K562 (cell line): ENCODE measurements around the gene PKD2. TPM values are rescaled to one million over a fixed set of nuclear protein-coding genes. Genes with fewer than 3 reads are reported as not detected.

Experiments
- ATAC-seq: fragments of 200-7000 bp; cut with Tn5 transposase; 3 replicates; pipeline ENCODE4 v1.9.1; 2020; ENCODE audit warnings: moderate library complexity
- BruUV-seq: library from RNA; stranded (reverse); fragments of 400-500 nt; replicated peaks from 2 replicates; lab custom pipeline; 2021; lab: Mats Ljungman, UMichigan
- CTCF ChIA-PET: fragments of 300-600 bp; formaldehyde crosslinking; extraction: SDS; loops from one replicate; lab custom pipeline; 2021; ENCODE audit warnings: low intra/inter-chr PET ratio; lab: Yijun Ruan, JAX
- POLR2A ChIA-PET: fragments of 300-600, 350-650 bp; sonication (Branson Sonifier 250); formaldehyde crosslinking; extraction: SDS; loops from one replicate; lab custom pipeline; 2021; ENCODE audit warnings: antibody characterized with exemption, inconsistent platforms; lab: Yijun Ruan, JAX
- DNase-seq, 4 experiments: peaks; one replicate each; pipeline versions ENCODE4 v3.0.0 to v3.0.0-alpha.2; 2011 to 2018; ENCODE audit warnings: low spot score in 3 of 4, mixed read lengths in 3 of 4; ENCODE audit errors: extremely low read depth in 1 of 4
- FAIRE-seq: peaks from 2 replicates; lab custom pipeline; 2011; peaks lifted over from hg19 to GRCh38; lab: Jason Lieb, UNC
- H2AFZ ChIP-seq: 2 replicates; pipeline ENCODE4 v1.6.0; 2011; ENCODE audit warnings: low read depth, low read length, control low read depth, inconsistent platforms
- H3K27ac ChIP-seq: fragments of 200-600 bp; 3 replicates; pipeline ENCODE4 v1.8.0; 2011; ENCODE audit warnings: low read depth, mild to moderate bottlenecking, control low read depth, inconsistent platforms, low read length, moderate library complexity, mixed read lengths; ENCODE audit errors: extremely low read depth
- H3K27me3 ChIP-seq, 2 experiments: fragments of 300-600 bp in 1 of 2; 2 replicates in 1 of 2; 3 replicates in 1 of 2; pipeline versions ENCODE4 v1.6.0 to v1.8.0; 2011; ENCODE audit warnings: inconsistent platforms in 2 of 2, low read length in 2 of 2, mild to moderate bottlenecking in 1 of 2, mixed read lengths in 1 of 2, moderate library complexity in 1 of 2; ENCODE audit not compliant: control insufficient read depth in 2 of 2, insufficient read depth in 2 of 2
- H3K36me3 ChIP-seq: fragments of 300-600 bp; 3 replicates; pipeline ENCODE4 v1.8.0; 2011; ENCODE audit warnings: mild to moderate bottlenecking, low read length, inconsistent platforms; ENCODE audit not compliant: control insufficient read depth, insufficient read depth
- H3K4me1 ChIP-seq, 2 experiments: fragments of 200-600 bp in 1 of 2; replicated peaks in 1 of 2; 2 replicates in 1 of 2; 3 replicates in 1 of 2; pipeline versions ENCODE4 v1.5.1 to v1.8.0; 2011; ENCODE audit warnings: inconsistent platforms in 2 of 2, low read length in 2 of 2, mild to moderate bottlenecking in 1 of 2, mixed read lengths in 1 of 2, moderate library complexity in 1 of 2; ENCODE audit not compliant: control insufficient read depth in 2 of 2, insufficient read depth in 2 of 2
- H3K4me2 ChIP-seq: 2 replicates; pipeline ENCODE4 v1.6.1; 2011; ENCODE audit warnings: low read length, control low read depth, inconsistent platforms, mixed read lengths; ENCODE audit not compliant: insufficient read depth
- H3K4me3 ChIP-seq: fragments of 200-600 bp; sonication (generic), shearing (Covaris generic); 2 replicates; pipeline ENCODE4 v1.5.1; 2016; ENCODE audit warnings: control low read depth, inconsistent platforms
- H3K79me2 ChIP-seq: fragments of 200-600 bp; 3 replicates; pipeline ENCODE4 v1.8.0; 2011; ENCODE audit warnings: low read length, inconsistent platforms; ENCODE audit not compliant: control insufficient read depth, insufficient read depth
- H3K9ac ChIP-seq, 2 experiments: 2 replicates each; pipeline versions ENCODE4 v1.6.0 to v1.6.1; 2011; ENCODE audit warnings: low read depth in 2 of 2, low read length in 2 of 2, control low read depth in 1 of 2, inconsistent platforms in 1 of 2, mild to moderate bottlenecking in 1 of 2, mixed read lengths in 1 of 2; ENCODE audit not compliant: insufficient read depth in 1 of 2
- H3K9me1 ChIP-seq: one replicate; pipeline ENCODE4 v1.6.0; 2011; ENCODE audit warnings: inconsistent platforms, mild to moderate bottlenecking, low read length, moderate library complexity; ENCODE audit not compliant: control insufficient read depth, insufficient read depth
- H3K9me3 ChIP-seq: replicated peaks from 2 replicates; pipeline ENCODE4 v1.5.1; 2011; ENCODE audit warnings: low read depth, low read length, inconsistent platforms; ENCODE audit not compliant: control insufficient read depth, insufficient read depth
- H4K20me1 ChIP-seq: replicated peaks from 2 replicates; pipeline ENCODE4 v1.6.1; 2011; ENCODE audit warnings: low read length, inconsistent platforms, mixed read lengths; ENCODE audit not compliant: control insufficient read depth, insufficient read depth
- CGGBP1 ChIP-seq: fragments of 250-450 bp; sonication (Bioruptor Pico); IDR thresholded peaks from 2 replicates; pipeline ENCODE4 v1.9.0; 2021; ENCODE audit warnings: mild to moderate bottlenecking
- CHD4 ChIP-seq: fragments of 200-600 bp; sonication (generic); IDR thresholded peaks from 3 replicates; pipeline ENCODE4 v1.6.1; 2012; ENCODE audit warnings: low read depth, mild to moderate bottlenecking, mixed read lengths, low read length, inconsistent platforms; ENCODE audit not compliant: insufficient read depth, insufficient replicate concordance, poor library complexity, severe bottlenecking
- DNMT1 ChIP-seq: fragments of 450-650 bp; IDR thresholded peaks from 2 replicates; pipeline ENCODE4 v1.6.1; 2016; ENCODE audit warnings: antibody characterized with exemption, mild to moderate bottlenecking
- GTF2E2 ChIP-seq: fragments of 200-800 bp; sonication (Bioruptor generic); IDR thresholded peaks from 2 replicates; pipeline ENCODE4 v1.6.1; 2016; ENCODE audit warnings: missing genetic modification characterization, missing compliant biosample characterization
- JUNB ChIP-seq: fragments of 450-650 bp; formaldehyde crosslinking; conservative IDR thresholded peaks from 2 replicates; pipeline ENCODE4 v1.4.0; 2020; ENCODE audit warnings: mild to moderate bottlenecking
- NFYB ChIP-seq: IDR thresholded peaks from 2 replicates; pipeline ENCODE4 v1.6.1; 2011; ENCODE audit warnings: mild to moderate bottlenecking, moderate library complexity; ENCODE audit not compliant: insufficient read length; ENCODE audit errors: extremely low read depth
- POLR2H ChIP-seq: IDR thresholded peaks from 2 replicates; pipeline ENCODE4 v1.6.1; 2016; ENCODE audit warnings: missing genetic modification characterization, low read depth, mild to moderate bottlenecking, control low read depth, missing compliant biosample characterization, moderate library complexity
- TSHZ1 ChIP-seq: fragments of 250-450 bp; sonication (Bioruptor Pico); IDR thresholded peaks from 2 replicates; pipeline ENCODE4 v1.4.0; 2020; ENCODE audit warnings: mild to moderate bottlenecking, moderate library complexity
- WGBS: fragments of 100-300 bp; shearing (Covaris generic); methylation state at CpG from one replicate; pipeline ENCODE4 v1.1.6; 2016; ENCODE audit warnings: low coverage, mixed read lengths; ENCODE audit not compliant: insufficient coverage; ENCODE audit errors: missing lambda C conversion rate; 5-methylcytosine and 5-hydroxymethylcytosine counted together
- in situ Hi-C: fragments of 300-500 bp; cut with MboI; formaldehyde crosslinking; loops from 4 replicates; pipeline ENCODE4 v1.15.0; 2018; ENCODE audit warnings: inconsistent platforms, mixed read lengths
- intact Hi-C: fragments of 100-400 bp; cut with micrococcal nuclease; formaldehyde crosslinking; loops from 2 replicates; pipeline ENCODE4 v1.14.2; 2022
- polyA plus RNA-seq, 8 experiments: library from polyadenylated mRNA; depleted of rRNA in 4 of 8; stranded (reverse) in 5 of 8; unstranded in 3 of 8; fragments of >200 nt; fragmentation: Nextera tagmentation in 2 of 8; fragmentation: Illumina TruSeq in 1 of 8; extraction: Ambion mirVana in 2 of 8; extraction: Trizol in 1 of 8; gene quantifications; 2 replicates each; pipeline versions ENCODE4 v1.2.1 to v1.2.3, GENCODE V29; 2011 to 2014; ENCODE audit warnings: inconsistent platforms in 1 of 8, missing spikeins in 1 of 8
- total RNA-seq, 7 experiments: library from RNA; depleted of rRNA in 6 of 7; stranded (reverse); fragments of >200 nt in 6 of 7; fragmentation: Illumina TruSeq in 2 of 7; extraction: Trizol in 2 of 7; gene quantifications; 2 replicates each; pipeline versions ENCODE4 v1.2.1 to v1.2.3, GENCODE V29; 2011 to 2021; ENCODE audit warnings: low replicate concordance in 1 of 7
- TF ChIP-seq, protein P1 (sequence below), 2 experiments: fragments of 450-650 bp in 1 of 2; sonication (generic) in 1 of 2; formaldehyde crosslinking in 1 of 2; IDR thresholded peaks; 2 replicates each; pipeline versions ENCODE4 v1.7.1 to v1.9.0; 2016 to 2022; ENCODE audit warnings: inconsistent platforms in 1 of 2, mild to moderate bottlenecking in 1 of 2, missing genetic modification reagents in 1 of 2

Gene PKD2
- total and polyA plus RNA-seq, 9 of the 15 experiments (the other 6 are each of a cell fraction or from before 2014, with no cell fraction given), result 0.11 to 1.2 (median 0.47) TPM

DNA sequence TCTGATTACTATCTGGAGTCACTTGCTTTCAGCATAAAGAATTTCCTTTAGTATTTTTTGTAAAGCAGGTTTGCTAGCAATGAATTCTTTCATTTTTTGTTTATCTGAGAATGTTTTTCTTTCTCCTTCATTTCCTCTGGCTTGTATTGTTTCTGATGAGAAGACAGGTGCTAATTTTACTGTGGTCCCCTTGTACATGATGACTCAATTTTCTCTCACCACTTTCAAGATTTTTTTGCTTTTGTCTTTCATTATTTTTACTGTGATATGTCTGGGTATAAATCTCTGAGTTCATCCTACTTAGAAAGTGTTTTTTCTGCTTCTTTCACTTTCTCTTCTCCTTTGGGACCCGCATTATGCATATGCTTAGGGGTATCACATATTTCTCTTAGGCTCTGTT is 62.6 kb downstream of the PKD2 start:
- CTCF ChIA-PET, result no interaction called here
- WGBS, result 18% methylated on average over 1 of the region's 1 CpG
- TF ChIP-seq CGGBP1 (CRISPR knock-in tag) (no peak), GTF2E2 (tag) (no peak), NFYB (no peak), POLR2H (no peak), JUNB (CRISPR knock-in tag) (no peak), DNMT1 (no peak), TSHZ1 (CRISPR knock-in tag) (no peak), CHD4 (no peak)
- TF ChIP-seq, protein P1, sequence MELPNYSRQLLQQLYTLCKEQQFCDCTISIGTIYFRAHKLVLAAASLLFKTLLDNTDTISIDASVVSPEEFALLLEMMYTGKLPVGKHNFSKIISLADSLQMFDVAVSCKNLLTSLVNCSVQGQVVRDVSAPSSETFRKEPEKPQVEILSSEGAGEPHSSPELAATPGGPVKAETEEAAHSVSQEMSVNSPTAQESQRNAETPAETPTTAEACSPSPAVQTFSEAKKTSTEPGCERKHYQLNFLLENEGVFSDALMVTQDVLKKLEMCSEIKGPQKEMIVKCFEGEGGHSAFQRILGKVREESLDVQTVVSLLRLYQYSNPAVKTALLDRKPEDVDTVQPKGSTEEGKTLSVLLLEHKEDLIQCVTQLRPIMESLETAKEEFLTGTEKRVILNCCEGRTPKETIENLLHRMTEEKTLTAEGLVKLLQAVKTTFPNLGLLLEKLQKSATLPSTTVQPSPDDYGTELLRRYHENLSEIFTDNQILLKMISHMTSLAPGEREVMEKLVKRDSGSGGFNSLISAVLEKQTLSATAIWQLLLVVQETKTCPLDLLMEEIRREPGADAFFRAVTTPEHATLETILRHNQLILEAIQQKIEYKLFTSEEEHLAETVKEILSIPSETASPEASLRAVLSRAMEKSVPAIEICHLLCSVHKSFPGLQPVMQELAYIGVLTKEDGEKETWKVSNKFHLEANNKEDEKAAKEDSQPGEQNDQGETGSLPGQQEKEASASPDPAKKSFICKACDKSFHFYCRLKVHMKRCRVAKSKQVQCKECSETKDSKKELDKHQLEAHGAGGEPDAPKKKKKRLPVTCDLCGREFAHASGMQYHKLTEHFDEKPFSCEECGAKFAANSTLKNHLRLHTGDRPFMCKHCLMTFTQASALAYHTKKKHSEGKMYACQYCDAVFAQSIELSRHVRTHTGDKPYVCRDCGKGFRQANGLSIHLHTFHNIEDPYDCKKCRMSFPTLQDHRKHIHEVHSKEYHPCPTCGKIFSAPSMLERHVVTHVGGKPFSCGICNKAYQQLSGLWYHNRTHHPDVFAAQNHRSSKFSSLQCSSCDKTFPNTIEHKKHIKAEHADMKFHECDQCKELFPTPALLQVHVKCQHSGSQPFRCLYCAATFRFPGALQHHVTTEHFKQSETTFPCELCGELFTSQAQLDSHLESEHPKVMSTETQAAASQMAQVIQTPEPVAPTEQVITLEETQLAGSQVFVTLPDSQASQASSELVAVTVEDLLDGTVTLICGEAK (IDR thresholded peaks at IDR 0.05), result no peak
- TF ChIP-seq, protein P1 (CRISPR knock-in tag; IDR thresholded peaks at IDR 0.05), result no peak

More for the DNA sequence above, 62.6 kb downstream of the PKD2 start:
- POLR2A ChIA-PET, result no interaction called here
- H3K4me1 ChIP-seq, result no peaks in the 10 kb centered on the region
- no peak for DNase-seq
- no peaks in the 10 kb centered on the region for H3K27me3 ChIP-seq
- BruUV-seq, result no TSS peak
- FAIRE-seq, result no peak
- H3K4me3 ChIP-seq, result no peak overlapping the region
- no peak overlapping the region for H3K9ac ChIP-seq
- ATAC-seq, result no peak
- H3K27ac ChIP-seq, result no peak overlapping the region
- in situ Hi-C loops (no loop called here), intact Hi-C loops (no loop called here)
- no peaks in the 10 kb centered on the region for H4K20me1 ChIP-seq
- no peak overlapping the region for H3K4me2 ChIP-seq
- no peaks in the 10 kb centered on the region for H3K9me1 ChIP-seq
- H2AFZ ChIP-seq, result no peak overlapping the region
- H3K79me2 ChIP-seq, result no peaks in the 10 kb centered on the region
- H3K9me3 ChIP-seq, result no peaks in the 10 kb centered on the region
- no peaks in the 10 kb centered on the region for H3K36me3 ChIP-seq
